Uterus (tissue), 4 donors: ENCODE results near the gene MRPL52. TPM values are rescaled to one million over a fixed set of nuclear protein-coding genes. Genes with fewer than 3 reads are reported as not detected.

Experiments
- DNase-seq, 2 donors: peaks; one replicate each; pipeline ENCODE4 v3.0.0-alpha.2; 2019 to 2020
- H3K27ac ChIP-seq, 2 donors: fragments of 200-600 bp; sonication (generic); 1 replicate in 1 of 2; 2 replicates in 1 of 2; pipeline ENCODE4 v1.5.1; 2016 to 2018
- H3K27me3 ChIP-seq, 2 donors: fragments of 200-600 bp; sonication (generic); one replicate each; pipeline ENCODE4 v1.5.1; 2018 to 2019; ENCODE audit warnings: control low read depth in 1 of 2
- H3K36me3 ChIP-seq, 2 donors: fragments of 200-600 bp; sonication (generic); one replicate each; pipeline ENCODE4 v1.5.1; 2019; ENCODE audit warnings: control low read depth in 1 of 2
- H3K4me1 ChIP-seq, 2 donors: fragments of 200-600 bp; sonication (generic); one replicate each; pipeline ENCODE4 v1.5.1; 2018 to 2019; ENCODE audit warnings: control low read depth in 1 of 2
- H3K4me3 ChIP-seq, 2 donors: fragments of 200-600 bp; sonication (generic); 1 replicate in 1 of 2; 2 replicates in 1 of 2; pipeline ENCODE4 v1.5.1; 2018 to 2019; ENCODE audit warnings: mild to moderate bottlenecking in 1 of 2
- H3K9me3 ChIP-seq, 2 donors: fragments of 200-600 bp; sonication (generic); one replicate each; pipeline ENCODE4 v1.5.1; 2019; ENCODE audit warnings: control low read depth in 1 of 2
- CTCF ChIP-seq, 4 experiments: fragments of 200-600 bp in 2 of 4; fragments of 450-650 bp in 2 of 4; sonication (generic) in 2 of 4; IDR thresholded peaks; one replicate each; pipeline ENCODE4 v1.5.1; 2016 to 2019; ENCODE audit warnings: antibody characterized with exemption in 4 of 4, mild to moderate bottlenecking in 2 of 4, moderate library complexity in 1 of 4
- POLR2A ChIP-seq, 2 donors: fragments of 450-650 bp; IDR thresholded peaks; one replicate each; pipeline ENCODE4 v1.6.1; 2016; ENCODE audit warnings: antibody characterized with exemption in 2 of 2, mild to moderate bottlenecking in 1 of 2, moderate library complexity in 1 of 2
- intact Hi-C: fragments of 100-400 bp; cut with DNase I; formaldehyde crosslinking; loops from one replicate; pipeline ENCODE4 v1.15.1; 2023; ENCODE audit warnings: low total_unique reads
- total RNA-seq, 4 donors: library from RNA; depleted of rRNA in 3 of 4; stranded (reverse); fragments of >200 nt in 3 of 4; gene quantifications; one replicate each; pipeline versions ENCODE4 v1.1.0 to v1.2.4, GENCODE V29; 2014 to 2023
- donor health status: DM: yes; HTN: yes; CAD: no.

Gene MRPL52
- total RNA-seq, 4 donors from 2014 or later, result 14.3 to 255 (median 35.3) TPM

- H3K36me3 ChIP-seq, result no peaks in the 10 kb centered on the region
- intact Hi-C loops, result no loop called here
- no peaks in the 10 kb centered on the region for H3K27me3 ChIP-seq
- TF ChIP-seq CTCF (IDR thresholded peaks at IDR 0.05) (no peak), POLR2A (IDR thresholded peaks at IDR 0.05) (peak; percentile 60 to 72)
- DNase-seq, result peak; percentile 86 to 88
- H3K4me1 ChIP-seq, result peaks cover 0 to 21% of the 10 kb centered on the region in 2 donors
- H3K4me3 ChIP-seq, result peak overlapping the region; percentile 74 to 75
- H3K27ac ChIP-seq, result peak overlapping the region; percentile 96 to 100
- no peaks in the 10 kb centered on the region for H3K9me3 ChIP-seq
These were observed 8.3 kb downstream of the MRPL52 start for GRCh38 chr14:22837750-22838538.

GRCh38 chr14:22838631-22839041 lies 8.9 kb downstream of the MRPL52 start:
- TF ChIP-seq CTCF (IDR thresholded peaks at IDR 0.05), result no peak
- TF ChIP-seq POLR2A (IDR thresholded peaks at IDR 0.05), result no peak
- peak overlapping the region; percentile 96 to 100 for H3K27ac ChIP-seq
- H3K36me3 ChIP-seq, result no peaks in the 10 kb centered on the region
- H3K27me3 ChIP-seq, result no peaks in the 10 kb centered on the region
- peak overlapping the region; percentile 74 to 75 for H3K4me3 ChIP-seq
- H3K4me1 ChIP-seq, result peaks cover 0 to 21% of the 10 kb centered on the region in 2 donors
- intact Hi-C loops, result no loop called here
- peak; percentile 50 to 60 for DNase-seq
- no peaks in the 10 kb centered on the region for H3K9me3 ChIP-seq

- intact Hi-C loops, result no loop called here
- no peaks in the 10 kb centered on the region for H3K9me3 ChIP-seq
- no peaks in the 10 kb centered on the region for H3K27me3 ChIP-seq
- H3K4me1 ChIP-seq, result peaks cover 0 to 21% of the 10 kb centered on the region in 2 donors
- H3K4me3 ChIP-seq, result peak overlapping the region; percentile 74 to 75
- peak in 1 of 2 donors; percentile 58 for DNase-seq
- H3K27ac ChIP-seq, result peak overlapping the region; percentile 96 to 100
- no peaks in the 10 kb centered on the region for H3K36me3 ChIP-seq
- TF ChIP-seq POLR2A (IDR thresholded peaks at IDR 0.05), result no peak
- TF ChIP-seq CTCF (IDR thresholded peaks at IDR 0.05), result no peak
These were observed 9.6 kb downstream of the MRPL52 start for GRCh38 chr14:22839159-22839779.

- Histone ChIP-seq H3K4me1 (peaks cover 13 to 39% of the 10 kb centered on the region in 2 donors), H3K4me3 (no peak overlapping the region), H3K36me3 (no peaks in the 10 kb centered on the region), H3K27ac (peak overlapping the region; percentile 96 to 100), H3K27me3 (no peaks in the 10 kb centered on the region), H3K9me3 (no peaks in the 10 kb centered on the region)
- TF ChIP-seq CTCF (IDR thresholded peaks at IDR 0.05), result no peak
- no peak for TF ChIP-seq POLR2A (IDR thresholded peaks at IDR 0.05)
- peak in 1 of 2 donors; percentile 16 for DNase-seq
- intact Hi-C loops, result no loop called here
These were observed 11.6 kb downstream of the MRPL52 start for GRCh38 chr14:22841311-22841710.

- H3K36me3 ChIP-seq, result no peaks in the 10 kb centered on the region
- peak overlapping the region; percentile 96 to 100 for H3K27ac ChIP-seq
- DNase-seq, result no peak
- no peak overlapping the region for H3K4me3 ChIP-seq
- intact Hi-C loops, result no loop called here
- no peaks in the 10 kb centered on the region for H3K27me3 ChIP-seq
- TF ChIP-seq POLR2A (IDR thresholded peaks at IDR 0.05) (no peak), CTCF (IDR thresholded peaks at IDR 0.05) (no peak)
- H3K4me1 ChIP-seq, result peaks cover 17 to 43% of the 10 kb centered on the region in 2 donors
- no peaks in the 10 kb centered on the region for H3K9me3 ChIP-seq
These were observed 12.1 kb downstream of the MRPL52 start for GRCh38 chr14:22841769-22842168.
